DOHH2 (cell line): ENCODE results near the gene RPL27.

Experiments used
- H3F3A ChIP-seq: fragments of 200-600 bp; sonication (generic), shearing (Covaris generic); 2 replicates; pipeline ENCODE4 v1.6.0; 2016; ENCODE audit warnings: antibody characterized with exemption, mild to moderate bottlenecking; ENCODE audit not compliant: control insufficient read depth, insufficient read depth
- H3K27ac ChIP-seq: fragments of 200-600 bp; sonication (generic); 2 replicates; pipeline ENCODE4 v1.5.1; 2014; ENCODE audit warnings: low read depth, mild to moderate bottlenecking, low read length, moderate library complexity
- H3K27me3 ChIP-seq: fragments of 200-600 bp; sonication (generic); 2 replicates; pipeline ENCODE4 v1.6.1; 2014; ENCODE audit warnings: mild to moderate bottlenecking, low read length, mixed read lengths; ENCODE audit not compliant: control insufficient read depth
- H3K36me3 ChIP-seq: fragments of 200-600 bp; sonication (generic); 2 replicates; pipeline ENCODE4 v1.6.1; 2014; ENCODE audit warnings: mild to moderate bottlenecking, low read length, moderate library complexity, mixed read lengths; ENCODE audit not compliant: control insufficient read depth
- H3K4me1 ChIP-seq: fragments of 200-600 bp; sonication (generic); 2 replicates; pipeline ENCODE4 v1.6.1; 2014; ENCODE audit warnings: mild to moderate bottlenecking, low read length, mixed read lengths; ENCODE audit not compliant: control insufficient read depth
- H3K4me2 ChIP-seq: fragments of 200-600 bp; sonication (generic); 2 replicates; pipeline ENCODE4 v1.6.0; 2014; ENCODE audit warnings: mild to moderate bottlenecking, low read length, moderate library complexity
- H3K4me3 ChIP-seq: fragments of 200-600 bp; sonication (generic); 2 replicates; pipeline ENCODE4 v1.5.1; 2014; ENCODE audit warnings: mild to moderate bottlenecking, low read length, mixed read lengths
- H3K79me2 ChIP-seq: fragments of 200-600 bp; sonication (generic); 2 replicates; pipeline ENCODE4 v1.6.1; 2014; ENCODE audit warnings: mild to moderate bottlenecking, low read length, mixed read lengths; ENCODE audit not compliant: control insufficient read depth
- H3K9me2 ChIP-seq: fragments of 200-600 bp; sonication (generic); replicated peaks from 2 replicates; pipeline ENCODE4 v1.6.1; 2014; ENCODE audit warnings: mild to moderate bottlenecking, low read length, mixed read lengths; ENCODE audit not compliant: control insufficient read depth
- H3K9me3 ChIP-seq: fragments of 200-600 bp; sonication (generic); 2 replicates; pipeline ENCODE4 v1.6.1; 2014; ENCODE audit warnings: antibody characterized with exemption, low read length, mixed read lengths; ENCODE audit not compliant: control insufficient read depth, insufficient read depth
- H4K20me1 ChIP-seq: fragments of 200-600 bp; sonication (generic); 2 replicates; pipeline ENCODE4 v1.6.0; 2014; ENCODE audit warnings: low read depth, mild to moderate bottlenecking, antibody characterized with exemption, low read length, moderate library complexity; ENCODE audit not compliant: control insufficient read depth, insufficient read depth
- CTCF ChIP-seq: fragments of 200-600 bp; sonication (generic); IDR thresholded peaks from one replicate; pipeline ENCODE4 v1.5.1; 2014; ENCODE audit warnings: antibody characterized with exemption, mild to moderate bottlenecking, low read depth, low read length; ENCODE audit not compliant: poor library complexity, severe bottlenecking
- EZH2phosphoT487 ChIP-seq: fragments of 200-600 bp; sonication (generic); IDR thresholded peaks from 2 replicates; pipeline ENCODE4 v1.6.1; 2017; ENCODE audit warnings: borderline replicate concordance, mild to moderate bottlenecking, antibody characterized with exemption, low read length, moderate library complexity, mixed read lengths

The RPL27 gene

GRCh38 chr17:42964161-42964932 is 33.9 kb upstream of the RPL27 start, which contains the start of gene AARSD1:
Gene AARSD1 (minus strand): TSS chr17:42964454. CDS start chr17:42964440, 14 bp downstream.
- Histone ChIP-seq H3K4me2 (peak within 1 kb of the TSS; percentile 90), H3K27me3 (no peaks in the 10 kb centered on the region), H3K9me3 (no peaks in the 10 kb centered on the region), H3K4me3 (peak within 1 kb of the TSS; percentile 99), H3F3A (peaks cover 7% of the 10 kb centered on the region), H3K4me1 (peaks cover 26% of the 10 kb centered on the region), H3K27ac (peak within 1 kb of the TSS; percentile 76), H3K9me2 (no peaks in the 10 kb centered on the region), H4K20me1 (no peaks in the 10 kb centered on the region), H3K79me2 (peaks cover 38% of the 10 kb centered on the region), H3K36me3 (peaks cover 40% of the 10 kb centered on the region)
- TF ChIP-seq EZH2phosphoT487 (no peak), CTCF (no peak)

GRCh38 chr17:42967925-42968324 is 30.3 kb upstream of the RPL27 start:
- H3K27me3 ChIP-seq: no peaks in the 10 kb centered on the region
- peaks cover 7% of the 10 kb centered on the region for H3F3A ChIP-seq

GRCh38 chr17:42969001-42969581 is 29.1 kb upstream of the RPL27 start:
- Histone ChIP-seq H3K27ac (no peak overlapping the region), H3K79me2 (peaks cover 10% of the 10 kb centered on the region), H3K9me3 (no peaks in the 10 kb centered on the region), H4K20me1 (no peaks in the 10 kb centered on the region), H3K9me2 (no peaks in the 10 kb centered on the region), H3K4me3 (no peak overlapping the region), H3K36me3 (no peaks in the 10 kb centered on the region; the same call in 1 of the 2 replicates), H3F3A (peaks cover 7% of the 10 kb centered on the region), H3K4me1 (peaks cover 14% of the 10 kb centered on the region), H3K4me2 (0 out of 2 replicates have a peak overlapping the region, but pooled peaks have one; percentile 5), H3K27me3 (no peaks in the 10 kb centered on the region)
- no peak for TF ChIP-seq EZH2phosphoT487
- TF ChIP-seq CTCF: no peak

More at GRCh38 chr17:42967925-42968324, 30.3 kb upstream of the RPL27 start:
- no peak overlapping the region for H3K4me2 ChIP-seq
- H3K4me1 ChIP-seq: peaks cover 22% of the 10 kb centered on the region
- no peaks in the 10 kb centered on the region for H3K9me3 ChIP-seq
- no peak overlapping the region for H3K4me3 ChIP-seq
- H3K9me2 ChIP-seq: no peaks in the 10 kb centered on the region
- peaks cover 22% of the 10 kb centered on the region for H3K79me2 ChIP-seq
- TF ChIP-seq EZH2phosphoT487 (no peak), CTCF (no peak)
- H3K27ac ChIP-seq: no peak overlapping the region
- peaks cover 5% of the 10 kb centered on the region for H3K36me3 ChIP-seq
- no peaks in the 10 kb centered on the region for H4K20me1 ChIP-seq
